Natural killer cell (primary cell): ENCODE data around the gene GRM1. TPM values are rescaled to one million over a fixed set of nuclear protein-coding genes. Genes with fewer than 3 reads are reported as not detected.
"Not testable (repeated sequence)": the region's sequence is repeated elsewhere in the genome, so short reads cannot be mapped to it uniquely, and the experiment has no call there.

ENCODE experiments used
- ATAC-seq, 3 donors: fragments of 150-1000 bp in 2 of 3; fragments of 200-7000 bp in 1 of 3; cut with Tn5 transposase; 1 replicate in 1 of 3; 2 replicates in 2 of 3; pipeline ENCODE4 v1.10.0; 2021; ENCODE audit warnings: mild to moderate bottlenecking in 2 of 3, moderate library complexity in 2 of 3
- DNase-seq, 2 donors: peaks; one replicate each; pipeline versions ENCODE4 v3.0.0 to v3.0.0-alpha.2; 2013 to 2021; ENCODE audit warnings: mixed read lengths in 1 of 2
- H3K27ac ChIP-seq: one replicate; pipeline ENCODE4 v1.5.1; 2013; ENCODE audit warnings: mild to moderate bottlenecking, low read length
- H3K27me3 ChIP-seq: one replicate; pipeline ENCODE4 v1.6.1; 2013; ENCODE audit warnings: low read length; ENCODE audit not compliant: control insufficient read depth, insufficient read depth
- H3K36me3 ChIP-seq: one replicate; pipeline ENCODE4 v1.6.1; 2013; ENCODE audit warnings: low read length; ENCODE audit not compliant: control insufficient read depth, insufficient read depth
- H3K4me1 ChIP-seq: one replicate; pipeline ENCODE4 v1.6.1; 2013; ENCODE audit warnings: low read length; ENCODE audit not compliant: control insufficient read depth, insufficient read depth
- H3K4me3 ChIP-seq: one replicate; pipeline ENCODE4 v1.5.1; 2013; ENCODE audit warnings: low read length
- H3K9me3 ChIP-seq: one replicate; pipeline ENCODE4 v1.6.1; 2013; ENCODE audit warnings: low read length; ENCODE audit not compliant: control insufficient read depth, insufficient read depth
- H3K27ac Mint-ChIP-seq, 2 donors: one replicate each; pipeline ENCODE4 v1.8.0; 2022; ENCODE audit warnings: mild to moderate bottlenecking in 2 of 2, mixed read lengths in 2 of 2, moderate library complexity in 1 of 2
- H3K27me3 Mint-ChIP-seq, 2 donors: one replicate each; pipeline ENCODE4 v1.8.0; 2022; ENCODE audit warnings: low read depth in 2 of 2, mixed read lengths in 2 of 2
- H3K36me3 Mint-ChIP-seq: one replicate; pipeline ENCODE4 v1.8.0; 2022; ENCODE audit warnings: mixed read lengths
- H3K4me1 Mint-ChIP-seq, 2 donors: one replicate each; pipeline ENCODE4 v1.8.0; 2022; ENCODE audit warnings: mixed read lengths in 2 of 2
- H3K4me3 Mint-ChIP-seq: one replicate; pipeline ENCODE4 v1.8.0; 2022; ENCODE audit warnings: mild to moderate bottlenecking, moderate library complexity, mixed read lengths
- H3K9me3 Mint-ChIP-seq, 2 donors: one replicate each; pipeline ENCODE4 v1.8.0; 2022; ENCODE audit warnings: mixed read lengths in 2 of 2
- WGBS: methylation state at CpG from one replicate; pipeline ENCODE4 v1.1.7; 2013; ENCODE audit warnings: missing lambda C conversion rate; ENCODE audit not compliant: insufficient coverage; 5-methylcytosine and 5-hydroxymethylcytosine counted together
- intact Hi-C: fragments of 100-400 bp; cut with micrococcal nuclease; formaldehyde crosslinking; loops from one replicate; pipeline ENCODE4 v1.14.2; 2022
- total RNA-seq, 4 donors: library from RNA; stranded (reverse); fragments of 120-200 nt in 1 of 4; gene quantifications; one replicate each; pipeline versions ENCODE4 v1.2.3 to v1.2.4, GENCODE V29; 2013 to 2022
- TF ChIP-seq, protein P1 (sequence below): fragments of 200-600 bp; IDR thresholded peaks from one replicate; pipeline ENCODE4 v1.8.0; 2022; ENCODE audit warnings: antibody characterized with exemption

GRM1 gene
- total RNA-seq, 3 donors from 2014 or later (not counting 1 experiment from before 2014, with no cell fraction given): not detected

DNA sequence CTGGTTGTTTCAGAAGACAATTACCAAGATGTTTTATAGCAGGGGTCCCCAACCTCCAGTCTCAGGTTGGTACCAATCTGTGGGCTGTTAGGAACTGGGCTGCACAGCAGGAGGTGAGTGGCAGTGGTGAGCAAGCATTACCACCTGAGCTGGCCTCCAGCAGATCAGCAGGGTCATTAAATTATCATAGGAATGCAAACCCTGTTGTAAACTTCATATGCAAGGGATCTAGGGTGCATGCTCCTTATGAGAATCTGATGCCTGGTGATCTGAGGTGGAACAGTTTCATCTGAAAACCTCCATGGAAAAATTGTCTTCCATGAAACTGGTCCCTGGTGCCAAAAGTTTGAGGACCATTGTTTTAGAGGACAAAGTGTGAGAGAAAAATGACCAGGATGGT lies 240.6 kb downstream of the GRM1 start:
- Histone ChIP-seq H3K36me3 (no peaks in the 10 kb centered on the region), H3K4me1 (no peaks in the 10 kb centered on the region), H3K9me3 (no peaks in the 10 kb centered on the region), H3K27me3 (no peaks in the 10 kb centered on the region), H3K27ac (no peak overlapping the region), H3K4me3 (no peak overlapping the region)
- intact Hi-C loops: no loop called here
- DNase-seq: no peak
- no peak overlapping the region for H3K4me3 Mint-ChIP-seq
- H3K9me3 Mint-ChIP-seq: peaks cover 9 to 19% of the 10 kb centered on the region in 2 donors
- no peaks in the 10 kb centered on the region for H3K36me3 Mint-ChIP-seq
- TF ChIP-seq, protein P1, sequence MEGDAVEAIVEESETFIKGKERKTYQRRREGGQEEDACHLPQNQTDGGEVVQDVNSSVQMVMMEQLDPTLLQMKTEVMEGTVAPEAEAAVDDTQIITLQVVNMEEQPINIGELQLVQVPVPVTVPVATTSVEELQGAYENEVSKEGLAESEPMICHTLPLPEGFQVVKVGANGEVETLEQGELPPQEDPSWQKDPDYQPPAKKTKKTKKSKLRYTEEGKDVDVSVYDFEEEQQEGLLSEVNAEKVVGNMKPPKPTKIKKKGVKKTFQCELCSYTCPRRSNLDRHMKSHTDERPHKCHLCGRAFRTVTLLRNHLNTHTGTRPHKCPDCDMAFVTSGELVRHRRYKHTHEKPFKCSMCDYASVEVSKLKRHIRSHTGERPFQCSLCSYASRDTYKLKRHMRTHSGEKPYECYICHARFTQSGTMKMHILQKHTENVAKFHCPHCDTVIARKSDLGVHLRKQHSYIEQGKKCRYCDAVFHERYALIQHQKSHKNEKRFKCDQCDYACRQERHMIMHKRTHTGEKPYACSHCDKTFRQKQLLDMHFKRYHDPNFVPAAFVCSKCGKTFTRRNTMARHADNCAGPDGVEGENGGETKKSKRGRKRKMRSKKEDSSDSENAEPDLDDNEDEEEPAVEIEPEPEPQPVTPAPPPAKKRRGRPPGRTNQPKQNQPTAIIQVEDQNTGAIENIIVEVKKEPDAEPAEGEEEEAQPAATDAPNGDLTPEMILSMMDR: no peak
- no peak overlapping the region for H3K27ac Mint-ChIP-seq
- no peaks in the 10 kb centered on the region for H3K27me3 Mint-ChIP-seq
- H3K4me1 Mint-ChIP-seq: no peaks in the 10 kb centered on the region
- no peak for ATAC-seq

DNA sequence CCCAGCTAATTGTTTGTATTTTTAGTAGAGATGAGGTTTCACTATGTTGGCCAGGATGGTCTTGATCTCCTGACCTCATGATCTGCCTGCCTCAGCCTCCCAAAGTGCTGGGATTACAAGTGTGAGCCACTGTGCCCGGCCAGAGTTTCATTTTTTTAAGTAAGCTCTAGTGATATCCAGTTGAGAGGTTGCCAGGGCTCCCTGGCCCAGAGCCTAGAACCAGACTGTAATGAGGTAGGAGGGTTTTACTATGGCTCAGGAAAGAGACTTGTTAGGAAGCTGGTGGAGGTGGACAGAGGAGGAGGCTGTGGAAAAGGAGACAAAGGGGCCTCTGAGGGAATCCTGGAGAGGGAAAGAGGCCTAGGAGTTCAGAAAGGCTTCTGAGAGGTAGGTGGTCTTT lies 242.3 kb downstream of the GRM1 start:
- ATAC-seq, H3K27me3 ChIP-seq, intact Hi-C loops, H3K4me1 Mint-ChIP-seq, H3K4me1 ChIP-seq, DNase-seq, H3K27me3 Mint-ChIP-seq, H3K4me3 ChIP-seq, H3K4me3 Mint-ChIP-seq, H3K27ac ChIP-seq, H3K36me3 ChIP-seq, H3K9me3 ChIP-seq, H3K27ac Mint-ChIP-seq, H3K36me3 Mint-ChIP-seq: not testable (repeated sequence)
- WGBS: 47% methylated on average over 1 of the region's 1 CpG
- H3K9me3 Mint-ChIP-seq: peaks cover 9 to 16% of the 10 kb centered on the region in 2 donors

DNA sequence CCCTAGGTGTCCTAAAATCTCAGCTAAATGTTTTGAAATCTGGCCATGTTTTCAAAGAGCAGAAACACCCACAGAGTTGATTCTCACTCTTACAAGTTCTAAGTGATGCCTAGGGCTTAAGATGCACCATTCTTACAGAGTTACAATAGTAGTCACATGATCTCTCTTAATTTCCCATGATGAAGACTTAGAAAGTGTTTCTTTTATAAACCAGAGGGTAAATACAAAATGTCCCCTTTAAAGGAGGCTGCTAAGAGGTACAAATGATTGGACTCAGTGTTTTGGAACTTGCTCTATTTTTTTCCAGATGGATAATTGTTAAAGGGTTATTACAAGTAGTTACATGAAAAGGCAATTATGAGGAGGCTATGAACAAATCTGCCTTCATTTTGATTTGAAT lies 244.6 kb downstream of the GRM1 start:
- no peaks in the 10 kb centered on the region for H3K27me3 ChIP-seq
- Mint-ChIP-seq H3K4me3 (no peak overlapping the region), H3K9me3 (peaks cover 4 to 6% of the 10 kb centered on the region in 2 donors), H3K4me1 (no peaks in the 10 kb centered on the region), H3K27me3 (no peaks in the 10 kb centered on the region), H3K27ac (no peak overlapping the region), H3K36me3 (no peaks in the 10 kb centered on the region)
- DNase-seq (no peak), ATAC-seq (no peak)
- no peaks in the 10 kb centered on the region for H3K36me3 ChIP-seq
- no peak overlapping the region for H3K27ac ChIP-seq
- no peaks in the 10 kb centered on the region for H3K9me3 ChIP-seq
- TF ChIP-seq, protein P1: no peak
- no peaks in the 10 kb centered on the region for H3K4me1 ChIP-seq
- intact Hi-C loops: no loop called here
- no peak overlapping the region for H3K4me3 ChIP-seq

DNA sequence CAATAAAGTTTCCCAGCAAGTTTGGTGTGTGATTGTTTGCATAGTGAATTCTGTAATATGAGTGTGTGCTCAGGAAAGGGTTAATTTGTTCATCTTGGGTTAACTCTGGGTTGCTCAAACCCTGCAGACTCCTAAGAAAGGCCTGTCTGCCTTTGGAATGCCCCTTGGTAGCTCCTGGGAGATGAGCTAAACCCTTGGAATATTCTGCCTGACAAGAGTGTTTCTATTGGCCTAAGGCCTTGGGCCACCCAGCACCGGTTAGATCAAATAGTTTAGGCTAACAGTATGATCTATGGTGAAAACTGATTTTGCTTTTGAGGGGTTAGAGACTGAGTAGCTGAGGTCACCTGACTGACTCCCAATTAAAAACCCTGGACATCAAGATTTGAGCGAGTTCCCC lies 248.3 kb downstream of the GRM1 start:
- Mint-ChIP-seq H3K9me3 (peaks cover 0 to 4% of the 10 kb centered on the region in 2 donors), H3K36me3 (no peaks in the 10 kb centered on the region), H3K27me3 (no peaks in the 10 kb centered on the region), H3K4me1 (no peaks in the 10 kb centered on the region), H3K4me3 (no peak overlapping the region), H3K27ac (no peak overlapping the region)
- 87% methylated on average over 2 of the region's 2 CpGs for WGBS
- intact Hi-C loops: no loop called here
- Histone ChIP-seq H3K9me3 (no peaks in the 10 kb centered on the region), H3K4me3 (no peak overlapping the region), H3K36me3 (no peaks in the 10 kb centered on the region), H3K27ac (no peak overlapping the region), H3K27me3 (no peaks in the 10 kb centered on the region), H3K4me1 (no peaks in the 10 kb centered on the region)
- ATAC-seq: no peak
- DNase-seq: no peak
- TF ChIP-seq, protein P1: no peak
